NB4 (cell line): ENCODE data around the gene ADIRF.

Experiments
- DNase-seq: peaks from one replicate; pipeline ENCODE4 v3.0.0; 2010; ENCODE audit warnings: low read depth
- H3K4me3 ChIP-seq: one replicate; pipeline ENCODE4 v1.5.1; 2011; ENCODE audit warnings: mild to moderate bottlenecking, low read depth, low read length, moderate library complexity
- MYC ChIP-seq: IDR thresholded peaks from 2 replicates; pipeline ENCODE4 v1.6.1; 2011; ENCODE audit warnings: low read depth, low read length
- POLR2A ChIP-seq: IDR thresholded peaks from 2 replicates; pipeline ENCODE4 v1.6.1; 2011; ENCODE audit warnings: mild to moderate bottlenecking; ENCODE audit not compliant: insufficient read length; ENCODE audit errors: extremely low read depth
- TF ChIP-seq, protein P1 (sequence below): IDR thresholded peaks from one replicate; pipeline ENCODE4 v1.5.1; 2012; ENCODE audit warnings: low read depth, low read length
- TF ChIP-seq, protein P2 (sequence below): IDR thresholded peaks from 2 replicates; pipeline ENCODE4 v1.6.1; 2011; ENCODE audit warnings: low read depth, low read length

Gene ADIRF

DNA sequence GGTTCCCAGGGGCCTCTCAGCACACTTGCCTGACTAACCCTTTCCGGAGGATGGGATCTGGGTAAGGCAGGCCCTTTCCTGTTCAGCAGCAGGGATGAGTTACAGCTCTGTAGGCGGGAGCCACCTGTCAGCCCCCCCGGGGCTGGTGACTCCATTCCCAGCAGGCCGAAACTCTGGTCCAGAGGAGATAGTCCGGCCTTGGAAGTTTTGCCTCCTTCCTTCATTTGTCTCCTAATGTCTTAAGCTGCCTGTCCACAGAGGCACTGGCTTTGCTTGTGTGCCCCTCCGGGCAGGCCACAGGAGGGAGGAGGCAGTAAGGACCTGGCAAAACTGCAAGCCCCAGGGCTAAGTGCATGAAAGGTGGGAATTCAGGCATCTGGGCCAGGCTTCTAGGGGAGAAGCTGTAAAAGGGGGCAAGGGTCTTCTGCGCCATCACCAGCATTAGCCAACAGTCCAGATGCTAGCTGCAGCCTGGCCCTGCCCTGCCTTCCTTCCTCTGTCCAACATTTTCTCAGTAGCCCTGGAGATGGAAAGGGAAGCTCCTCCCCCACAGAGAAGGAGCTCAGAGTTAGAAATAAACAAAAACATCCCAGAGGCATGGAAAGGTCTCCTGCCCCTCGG is 1.2 kb downstream of the ADIRF start:
- TF ChIP-seq, protein P1, sequence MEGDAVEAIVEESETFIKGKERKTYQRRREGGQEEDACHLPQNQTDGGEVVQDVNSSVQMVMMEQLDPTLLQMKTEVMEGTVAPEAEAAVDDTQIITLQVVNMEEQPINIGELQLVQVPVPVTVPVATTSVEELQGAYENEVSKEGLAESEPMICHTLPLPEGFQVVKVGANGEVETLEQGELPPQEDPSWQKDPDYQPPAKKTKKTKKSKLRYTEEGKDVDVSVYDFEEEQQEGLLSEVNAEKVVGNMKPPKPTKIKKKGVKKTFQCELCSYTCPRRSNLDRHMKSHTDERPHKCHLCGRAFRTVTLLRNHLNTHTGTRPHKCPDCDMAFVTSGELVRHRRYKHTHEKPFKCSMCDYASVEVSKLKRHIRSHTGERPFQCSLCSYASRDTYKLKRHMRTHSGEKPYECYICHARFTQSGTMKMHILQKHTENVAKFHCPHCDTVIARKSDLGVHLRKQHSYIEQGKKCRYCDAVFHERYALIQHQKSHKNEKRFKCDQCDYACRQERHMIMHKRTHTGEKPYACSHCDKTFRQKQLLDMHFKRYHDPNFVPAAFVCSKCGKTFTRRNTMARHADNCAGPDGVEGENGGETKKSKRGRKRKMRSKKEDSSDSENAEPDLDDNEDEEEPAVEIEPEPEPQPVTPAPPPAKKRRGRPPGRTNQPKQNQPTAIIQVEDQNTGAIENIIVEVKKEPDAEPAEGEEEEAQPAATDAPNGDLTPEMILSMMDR = no peak
- no peak overlapping the region for H3K4me3 ChIP-seq
- DNase-seq = no peak

DNA sequence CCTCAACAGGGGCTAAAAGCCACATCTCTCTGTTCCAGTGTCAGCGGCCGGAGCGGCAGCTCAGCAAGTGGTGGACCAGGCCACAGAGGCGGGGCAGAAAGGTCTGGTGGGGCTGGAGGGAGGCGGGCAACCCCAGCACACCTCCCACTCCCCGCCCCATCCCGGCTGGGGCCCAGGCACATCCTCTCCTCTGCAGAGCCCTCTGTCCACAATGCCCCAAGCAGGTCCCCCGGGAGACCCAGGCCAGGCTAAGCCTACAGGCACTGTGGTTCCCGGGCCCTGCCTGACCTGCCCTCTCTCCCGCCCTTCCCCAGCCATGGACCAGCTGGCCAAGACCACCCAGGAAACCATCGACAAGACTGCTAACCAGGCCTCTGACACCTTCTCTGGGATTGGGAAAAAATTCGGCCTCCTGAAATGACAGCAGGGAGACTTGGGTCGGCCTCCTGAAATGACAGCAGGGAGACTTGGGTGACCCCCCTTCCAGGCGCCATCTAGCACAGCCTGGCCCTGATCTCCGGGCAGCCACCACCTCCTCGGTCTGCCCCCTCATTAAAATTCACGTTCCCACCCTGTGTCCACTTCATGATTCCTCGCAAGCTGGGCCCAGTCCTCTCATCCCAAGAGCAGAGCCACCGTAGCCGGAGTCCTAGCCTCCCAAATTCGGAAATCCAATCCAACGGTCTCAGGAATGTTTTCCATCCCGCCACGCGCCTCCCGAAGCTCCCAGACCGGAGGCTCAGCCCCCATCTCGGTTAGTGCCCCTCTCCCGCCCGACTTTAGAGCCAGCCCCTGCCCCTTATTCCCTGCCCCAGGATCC is 2.1 kb downstream of the ADIRF start:
- TF ChIP-seq, protein P1 = no peak
- TF ChIP-seq POLR2A (no peak), MYC (no peak)
- TF ChIP-seq, protein P2, sequence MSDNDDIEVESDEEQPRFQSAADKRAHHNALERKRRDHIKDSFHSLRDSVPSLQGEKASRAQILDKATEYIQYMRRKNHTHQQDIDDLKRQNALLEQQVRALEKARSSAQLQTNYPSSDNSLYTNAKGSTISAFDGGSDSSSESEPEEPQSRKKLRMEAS = no peak
- DNase-seq = peak; percentile 53
- H3K4me3 ChIP-seq = no peak overlapping the region

DNA sequence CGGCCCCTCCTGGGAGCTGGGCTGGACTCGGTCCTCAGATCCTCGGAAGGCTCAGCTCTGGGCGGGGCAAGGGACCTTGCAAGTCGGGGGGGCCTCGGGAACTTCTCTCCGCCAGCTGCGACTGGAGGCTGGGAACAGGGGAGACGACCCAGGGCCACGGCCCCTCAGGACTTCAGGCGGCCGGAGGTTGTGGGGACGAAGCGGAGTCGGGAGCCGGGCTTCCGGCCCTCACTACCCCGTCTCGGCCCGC is 2.6 kb downstream of the ADIRF start:
- no peak for DNase-seq
- no peak overlapping the region for H3K4me3 ChIP-seq
- TF ChIP-seq MYC (no peak), POLR2A (no peak)
- TF ChIP-seq, protein P1 = no peak
- TF ChIP-seq, protein P2 = no peak

DNA sequence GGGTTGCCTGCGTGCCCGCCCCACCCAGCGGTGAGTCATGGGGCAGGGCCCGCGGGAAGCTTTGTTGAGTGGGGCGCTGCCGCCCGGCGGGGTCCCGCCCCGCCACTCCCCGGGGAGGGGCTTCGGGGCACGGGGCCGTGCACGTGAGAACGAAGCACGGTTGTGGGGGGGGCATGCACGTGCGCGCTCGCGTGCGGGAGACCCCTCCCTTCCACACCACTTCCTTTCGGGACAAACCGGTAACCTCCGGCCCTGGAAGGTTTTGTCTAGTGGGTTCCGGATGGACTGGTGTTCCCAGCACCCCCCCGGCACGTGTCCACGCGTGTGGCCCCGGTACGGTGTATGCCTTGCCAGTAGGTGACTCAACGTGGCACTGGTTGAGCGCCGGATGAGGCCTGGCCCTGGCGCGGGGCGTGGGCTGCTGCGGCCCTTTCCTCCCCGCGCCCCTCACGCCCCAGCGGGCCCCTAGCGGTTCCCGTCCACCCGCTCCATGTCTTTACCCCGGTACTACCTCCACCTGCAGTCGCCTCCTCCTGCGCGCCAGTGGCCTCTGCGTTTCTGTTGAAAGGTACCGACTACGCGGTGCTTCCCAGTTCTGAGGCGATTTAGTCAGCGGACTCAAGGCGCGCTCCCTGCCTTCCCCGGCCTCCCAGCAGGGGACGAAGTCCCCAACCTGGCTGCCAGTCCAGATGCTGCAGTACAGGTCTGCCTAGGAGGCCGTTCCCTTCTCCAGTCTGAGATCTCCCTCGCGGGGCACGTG is 3.1 kb downstream of the ADIRF start:
- no peak overlapping the region for H3K4me3 ChIP-seq
- TF ChIP-seq POLR2A (no peak), MYC (no peak)
- TF ChIP-seq, protein P1 = no peak
- TF ChIP-seq, protein P2 = no peak
- peak; percentile 74 for DNase-seq

DNA sequence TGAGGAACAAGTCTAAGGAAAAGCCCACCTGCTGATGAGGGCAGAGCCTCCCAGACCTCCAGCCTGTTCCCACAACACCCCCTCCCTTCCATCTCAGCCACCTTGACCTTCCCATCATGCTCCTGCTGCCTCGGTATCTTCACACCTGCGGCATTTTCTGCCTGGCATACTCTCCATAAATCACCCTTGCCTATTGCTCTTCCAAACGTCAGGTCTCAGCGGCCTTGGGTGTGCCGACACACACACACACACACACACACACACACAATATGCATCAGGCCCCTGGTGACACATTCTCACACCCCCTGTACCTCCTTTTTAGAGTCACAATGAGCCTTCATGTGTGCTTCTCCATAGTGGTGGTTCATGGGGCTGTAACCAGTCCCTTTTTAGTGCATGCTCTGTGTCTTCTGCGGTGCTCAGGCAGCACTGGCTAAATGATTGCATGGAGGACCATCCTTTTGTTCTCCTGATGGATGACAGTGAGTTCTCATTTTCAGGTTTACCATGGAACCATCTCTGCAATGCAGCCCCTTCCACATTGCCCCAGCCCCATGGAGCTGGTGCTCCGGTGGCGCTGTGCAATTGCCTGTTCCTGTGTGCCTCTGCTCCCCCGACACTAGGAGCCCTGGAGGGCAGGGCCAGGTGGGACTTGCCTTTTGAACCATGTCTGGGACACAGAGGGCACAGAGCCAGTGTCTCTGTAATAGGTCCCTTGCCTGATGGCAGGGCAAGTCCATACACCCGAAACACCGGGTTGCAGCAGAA is 4.5 kb downstream of the ADIRF start:
- H3K4me3 ChIP-seq = no peak overlapping the region
- no peak for DNase-seq
- TF ChIP-seq, protein P1 = no peak
- TF ChIP-seq, protein P2 = no peak
- TF ChIP-seq MYC (no peak), POLR2A (no peak)
